ENCODE results near the gene ZNF213.
"Not testable (repeated sequence)": the region's sequence is repeated elsewhere in the genome, so short reads cannot be mapped to it uniquely, and the experiment has no call there.

ZNF213 gene

DNA sequence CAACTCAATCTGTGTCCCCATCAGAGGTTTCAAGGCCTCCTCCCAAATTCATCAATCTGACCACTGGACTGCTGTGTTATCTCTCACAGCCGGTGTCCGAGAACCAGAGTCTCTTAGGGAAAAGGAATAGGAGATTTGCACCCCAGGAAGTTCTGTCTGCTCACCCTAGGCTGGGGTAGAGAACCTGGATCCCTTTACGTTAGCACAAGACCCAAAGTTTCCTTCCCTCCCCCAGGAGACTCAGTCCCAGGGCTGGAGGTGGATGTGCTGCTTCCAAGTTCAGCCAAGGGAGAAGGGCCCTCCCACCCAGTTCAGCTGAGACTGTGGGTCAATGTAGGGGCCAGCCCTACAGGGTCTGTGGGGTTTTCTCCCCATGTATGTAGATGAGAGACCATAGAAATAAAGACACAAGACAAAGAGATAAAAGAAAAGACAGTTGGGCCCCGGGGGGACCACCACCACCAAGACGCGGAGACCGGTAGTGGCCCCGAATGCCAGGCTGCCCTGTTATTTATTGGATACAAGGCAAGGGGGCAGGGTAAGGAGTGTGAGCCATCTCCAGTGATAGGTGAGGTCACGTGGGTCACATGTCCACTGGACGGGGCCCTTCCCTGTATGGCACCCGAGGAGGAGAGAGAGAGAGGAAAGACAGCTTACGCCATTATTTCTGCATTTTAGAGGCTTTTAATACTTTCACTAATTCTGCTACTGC lies 30.4 kb downstream of the ZNF213 start:
- H3K27ac ChIP-seq, result no peak overlapping the region
- DNase-seq (ENCODE audit: low read depth, low spot score), result no peak

- no peak for DNase-seq (ENCODE audit: low read depth, low spot score)
- no peak overlapping the region for H3K27ac ChIP-seq
Measured at GRCh38 chr16:3166505-3166886, 31.7 kb downstream of the ZNF213 start.

GRCh38 chr16:3168729-3169128 lies 33.9 kb downstream of the ZNF213 start:
- not testable (repeated sequence) for DNase-seq (ENCODE audit: low read depth, low spot score); H3K27ac ChIP-seq

- DNase-seq (ENCODE audit: low read depth, low spot score), result no peak
- no peak overlapping the region for H3K27ac ChIP-seq
Measured at GRCh38 chr16:3170440-3171180, 35.8 kb downstream of the ZNF213 start.

GRCh38 chr16:3171181-3171854 lies 36.5 kb downstream of the ZNF213 start:
- no peak for DNase-seq (ENCODE audit: low read depth, low spot score)
- H3K27ac ChIP-seq, result no peak overlapping the region

GRCh38 chr16:3171855-3172593 lies 37.2 kb downstream of the ZNF213 start:
- DNase-seq (ENCODE audit: low read depth, low spot score), result no peak
- no peak overlapping the region for H3K27ac ChIP-seq

- H3K27ac ChIP-seq, result no peak overlapping the region
- DNase-seq (ENCODE audit: low read depth, low spot score), result no peak
Measured at GRCh38 chr16:3173892-3174617, 39.2 kb downstream of the ZNF213 start.

- DNase-seq (ENCODE audit: low read depth, low spot score), result no peak
- H3K27ac ChIP-seq, result no peak overlapping the region
Measured at GRCh38 chr16:3174618-3175148, 39.9 kb downstream of the ZNF213 start.

DNA sequence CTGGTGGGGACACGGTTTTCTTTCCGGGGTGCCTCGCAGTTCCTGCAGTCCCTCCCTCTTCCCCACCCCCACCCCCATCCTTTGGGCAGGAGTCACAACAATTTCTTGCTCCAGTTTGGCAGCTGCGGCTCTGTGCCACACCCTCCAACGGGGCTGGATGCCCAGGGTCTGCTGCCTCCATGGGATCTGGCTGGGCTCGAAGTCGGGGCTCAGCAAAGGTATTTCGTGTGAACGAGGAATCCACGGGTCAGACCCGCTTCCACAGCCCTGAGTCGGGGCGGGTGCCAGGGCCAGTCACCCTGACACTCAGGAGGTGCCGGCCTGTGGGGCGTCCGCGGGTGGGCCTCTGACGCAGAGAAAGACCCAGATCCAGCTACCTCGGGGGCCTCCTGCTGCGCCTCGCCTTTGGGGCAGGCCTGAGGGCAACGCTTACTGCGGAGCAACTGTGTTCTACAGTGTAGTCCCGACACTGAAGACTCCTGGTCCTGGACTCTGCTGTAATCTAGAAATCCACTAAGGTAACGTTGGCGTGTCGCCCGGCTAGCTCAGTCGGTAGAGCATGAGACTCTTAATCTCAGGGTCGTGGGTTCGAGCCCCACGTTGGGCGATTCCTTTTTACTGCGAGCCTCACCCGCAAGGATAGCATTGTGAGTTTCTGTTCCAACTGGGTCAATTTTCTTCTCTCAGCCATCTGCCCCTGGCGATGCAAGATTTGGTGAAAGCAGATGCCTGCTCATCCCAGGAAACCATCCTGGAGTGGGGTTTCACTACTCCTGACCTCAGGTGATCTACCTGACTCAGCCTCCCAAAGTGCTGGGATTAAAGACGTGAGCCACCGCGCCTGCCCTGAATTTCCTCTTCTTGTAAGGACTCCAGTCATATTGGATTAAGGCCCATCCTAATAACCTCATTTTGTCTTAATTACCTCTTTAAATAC lies 40.6 kb downstream of the ZNF213 start:
- no peak overlapping the region for H3K27ac ChIP-seq
- no peak for DNase-seq (ENCODE audit: low read depth, low spot score)

DNA sequence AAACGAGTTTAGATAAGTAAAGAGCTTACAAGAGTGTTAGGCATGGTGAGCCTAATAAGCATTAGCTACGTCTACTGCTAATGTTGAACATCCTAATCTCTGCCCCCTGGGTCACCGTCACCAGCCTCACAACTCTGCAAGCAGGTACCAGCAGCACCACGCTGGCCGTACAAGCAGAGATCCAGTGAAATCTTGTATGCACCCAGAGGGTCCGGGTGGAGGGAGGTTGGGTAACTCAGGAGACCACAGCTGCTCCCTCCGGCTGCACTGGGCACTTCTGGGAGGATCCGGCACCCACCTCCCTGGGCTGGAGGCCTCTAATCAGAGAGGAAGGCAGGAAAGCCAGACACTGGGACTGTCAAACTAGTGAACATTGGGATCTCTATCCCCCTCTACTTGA lies 44.8 kb downstream of the ZNF213 start:
- DNase-seq (ENCODE audit: low read depth, low spot score), result no peak
- no peak overlapping the region for H3K27ac ChIP-seq

DNA sequence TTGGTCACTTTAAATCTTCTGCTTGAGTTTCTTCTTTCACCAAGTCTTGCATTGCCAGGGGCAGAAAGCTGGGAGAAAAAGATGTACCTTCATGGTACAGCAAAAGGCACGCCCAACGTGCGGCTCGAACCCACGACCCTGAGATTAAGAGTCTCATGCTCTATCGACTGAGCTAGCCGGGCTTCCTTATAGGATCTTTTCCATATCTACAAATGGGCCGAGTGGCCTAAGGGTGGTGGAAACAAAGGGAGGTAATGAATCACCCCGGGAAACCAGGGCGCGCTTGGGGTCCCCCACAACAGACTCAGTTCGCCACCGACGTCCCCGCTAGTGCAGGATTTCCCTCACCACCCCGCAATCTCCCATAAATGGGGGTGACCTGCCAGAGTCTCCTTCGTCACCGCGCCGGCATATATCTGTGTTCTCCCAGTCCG lies 45.6 kb downstream of the ZNF213 start:
- no peak for DNase-seq (ENCODE audit: low read depth, low spot score)
- H3K27ac ChIP-seq, result no peak overlapping the region

- DNase-seq (ENCODE audit: low read depth, low spot score); H3K27ac ChIP-seq: not testable (repeated sequence)
Measured at GRCh38 chr16:3182293-3182607, 47.4 kb downstream of the ZNF213 start.

DNA sequence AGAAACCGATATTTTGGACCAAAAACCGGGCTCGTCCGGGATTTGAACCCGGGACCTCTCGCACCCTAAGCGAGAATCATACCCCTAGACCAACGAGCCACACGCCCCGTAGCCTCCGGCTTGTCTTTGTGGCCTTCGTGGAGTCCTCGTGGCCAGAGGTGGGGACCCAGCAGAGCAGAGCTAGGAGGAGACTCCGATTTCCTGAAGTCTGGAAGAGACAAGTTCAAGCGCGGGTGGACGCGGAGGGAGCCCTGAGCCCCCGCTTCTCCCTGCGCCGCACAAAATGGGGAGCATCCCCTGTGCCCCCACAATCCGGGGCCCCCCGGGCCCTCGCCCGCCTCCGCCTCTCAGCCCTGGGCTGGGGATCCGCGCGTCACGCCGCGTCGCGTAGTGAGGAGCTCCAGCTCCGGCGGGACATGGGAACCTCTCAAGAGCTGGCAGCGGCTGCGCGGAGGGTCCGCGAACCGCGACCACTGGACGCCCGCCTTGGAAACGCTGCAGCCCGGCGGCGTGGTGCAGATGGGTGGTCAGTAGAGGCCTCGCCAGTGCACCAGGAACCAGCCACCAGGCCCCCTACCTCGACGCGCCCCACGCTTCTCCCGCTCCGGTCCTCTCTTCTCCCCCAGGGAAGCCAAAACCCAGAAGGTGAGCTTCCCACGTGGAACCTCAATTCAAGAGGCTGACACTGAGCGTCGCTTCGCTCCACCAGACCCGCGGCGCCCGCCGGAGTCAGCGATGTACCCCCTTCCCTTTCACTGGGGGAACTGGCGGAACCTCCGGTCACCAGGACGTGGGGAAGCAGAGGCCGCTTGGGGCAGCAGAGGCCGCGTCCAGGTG lies 48.0 kb downstream of the ZNF213 start:
- peak overlapping the region; percentile 32 for H3K27ac ChIP-seq
- no peak for DNase-seq (ENCODE audit: low read depth, low spot score)

- H3K27ac ChIP-seq, result peak overlapping the region; percentile 32
Measured at GRCh38 chr16:3183445-3184139, 48.8 kb downstream of the ZNF213 start.

GRCh38 chr16:3186946-3187690 lies 52.3 kb downstream of the ZNF213 start:
- no peak for DNase-seq (ENCODE audit: low read depth, low spot score)
- H3K27ac ChIP-seq, result no peak overlapping the region

More at GRCh38 chr16:3183445-3184139, 48.8 kb downstream of the ZNF213 start:
- DNase-seq (ENCODE audit: low read depth, low spot score), result no peak

DNA sequence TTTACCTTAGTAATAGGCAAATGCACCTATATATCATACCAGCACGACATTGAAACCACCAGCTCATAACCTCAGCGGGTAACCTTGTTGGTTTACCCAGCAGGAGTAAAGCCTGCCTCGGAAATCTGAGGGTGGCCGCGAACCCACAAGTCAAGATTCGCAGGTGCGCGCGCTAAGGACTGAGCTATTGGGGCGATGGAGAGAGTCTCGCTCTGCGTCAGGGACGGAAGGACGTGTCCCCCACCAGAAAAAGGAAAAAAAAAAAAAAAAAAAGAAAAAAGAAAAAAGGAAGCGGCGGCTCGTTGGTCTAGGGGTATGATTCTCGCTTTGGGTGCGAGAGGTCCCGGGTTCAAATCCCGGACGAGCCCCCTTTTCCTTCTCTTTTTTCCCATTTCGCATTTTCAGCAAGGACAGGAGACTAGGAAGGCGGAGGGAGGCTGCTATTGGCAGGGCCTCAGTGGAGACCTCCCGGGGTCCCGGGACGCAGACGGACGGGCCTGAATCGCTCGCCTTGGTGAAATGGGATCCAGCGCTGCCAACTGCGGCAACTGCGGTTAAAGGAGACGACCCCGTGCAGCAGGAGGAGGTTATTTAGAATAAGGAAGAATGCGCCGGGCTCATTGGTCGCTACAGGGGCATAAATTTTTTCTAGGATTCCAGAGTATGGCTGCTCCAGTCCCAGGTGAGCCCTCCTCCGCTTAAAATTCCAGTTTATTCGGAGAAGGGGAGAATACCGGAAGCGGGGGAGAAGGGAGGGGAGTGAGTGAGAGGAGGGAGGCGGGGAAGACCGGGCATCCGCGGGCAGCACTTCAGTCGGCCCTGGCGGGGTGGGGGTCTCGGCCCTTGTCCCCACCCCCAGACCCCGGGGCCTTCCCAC lies 53.2 kb downstream of the ZNF213 start, which contains the start of gene OR1F1:
OR1F1 (plus strand) TSS at position 407 of the 877 bp plus-strand sequence.
- H3K27ac ChIP-seq, result peak within 1 kb of the TSS; percentile 63
- no peak for DNase-seq (ENCODE audit: low read depth, low spot score)

Measured in epithelial cell of prostate (primary cell).